HepG2 (cell line): Measurements from ENCODE around the gene M1AP. TPM values are rescaled to one million over a fixed set of nuclear protein-coding genes. Genes with fewer than 3 reads are reported as not detected.

ENCODE experiments used
- ATAC-seq: fragments of 200-7000 bp; cut with Tn5 transposase; 3 replicates; pipeline ENCODE4 v1.9.1; 2020; ENCODE audit warnings: mild to moderate bottlenecking, moderate library complexity
- BruUV-seq: library from RNA; stranded (reverse); fragments of 400-500 nt; replicated peaks from 2 replicates; lab custom pipeline; 2021; lab: Mats Ljungman, UMichigan
- CTCF ChIA-PET: fragments of 300-600 bp; formaldehyde crosslinking; extraction: SDS; loops from one replicate; lab custom pipeline; 2021; ENCODE audit warnings: low total read pairs, inconsistent platforms, low intra/inter-chr PET ratio; lab: Yijun Ruan, JAX
- POLR2A ChIA-PET: fragments of 350-600 bp; sonication (Branson Sonifier 250); formaldehyde crosslinking; loops from one replicate; lab custom pipeline; 2020; ENCODE audit warnings: antibody characterized with exemption, inconsistent platforms; lab: Yijun Ruan, JAX
- DNase-seq: peaks from one replicate; pipeline ENCODE4 v3.0.0-alpha.2; 2015; ENCODE audit warnings: low spot score
- FAIRE-seq: peaks from 3 replicates; lab custom pipeline; 2011; peaks lifted over from hg19 to GRCh38; lab: Jason Lieb, UNC
- H2AFZ ChIP-seq: one replicate; pipeline ENCODE4 v1.6.1; 2011; ENCODE audit warnings: low read length, inconsistent platforms
- H3K27ac ChIP-seq: fragments of 300-600 bp; 3 replicates; pipeline ENCODE4 v1.8.0; 2011; ENCODE audit warnings: mixed run types, mild to moderate bottlenecking, mixed read lengths, low read length, inconsistent platforms; ENCODE audit not compliant: insufficient read depth; ENCODE audit errors: extremely low read length
- H3K27me3 ChIP-seq, 2 experiments: fragments of 200-600 bp in 1 of 2; 2 replicates in 1 of 2; 3 replicates in 1 of 2; pipeline versions ENCODE4 v1.6.0 to v1.8.0; 2011; ENCODE audit warnings: low read length in 2 of 2, mild to moderate bottlenecking in 2 of 2, moderate library complexity in 2 of 2, inconsistent platforms in 1 of 2; ENCODE audit not compliant: insufficient read depth in 2 of 2, control insufficient read depth in 1 of 2
- H3K36me3 ChIP-seq, 2 experiments: fragments of 200-600 bp in 1 of 2; replicated peaks in 1 of 2; 2 replicates in 1 of 2; 3 replicates in 1 of 2; pipeline versions ENCODE4 v1.5.1 to v1.8.0; 2011; ENCODE audit warnings: low read length in 2 of 2, inconsistent platforms in 1 of 2; ENCODE audit not compliant: insufficient read depth in 2 of 2, control insufficient read depth in 1 of 2
- H3K4me1 ChIP-seq: 2 replicates; pipeline ENCODE4 v1.5.1; 2012; ENCODE audit warnings: low read length, inconsistent platforms; ENCODE audit not compliant: insufficient read depth
- H3K4me2 ChIP-seq: 2 replicates; pipeline ENCODE4 v1.6.0; 2011; ENCODE audit warnings: low read depth, low read length, inconsistent platforms
- H3K4me3 ChIP-seq, 3 experiments: fragments of 200-600 bp in 1 of 3; sonication (generic), shearing (Covaris generic) in 1 of 3; replicated peaks in 1 of 3; 2 replicates each; pipeline ENCODE4 v1.5.1; 2011 to 2016; ENCODE audit warnings: low read length in 3 of 3, inconsistent platforms in 2 of 3, low read depth in 2 of 3, mild to moderate bottlenecking in 2 of 3, control low read depth in 1 of 3, mixed read lengths in 1 of 3; ENCODE audit not compliant: insufficient read depth in 1 of 3
- H3K79me2 ChIP-seq: one replicate; pipeline ENCODE4 v1.6.1; 2011; ENCODE audit warnings: low read length, inconsistent platforms; ENCODE audit not compliant: insufficient read depth
- H3K9ac ChIP-seq: 2 replicates; pipeline ENCODE4 v1.6.0; 2011; ENCODE audit warnings: mild to moderate bottlenecking, low read depth, low read length, inconsistent platforms; ENCODE audit not compliant: insufficient read depth
- H3K9me3 ChIP-seq: 2 replicates; pipeline ENCODE4 v1.5.1; 2012; ENCODE audit warnings: mild to moderate bottlenecking, low read length
- H4K20me1 ChIP-seq: 2 replicates; pipeline ENCODE4 v1.6.0; 2011; ENCODE audit warnings: inconsistent platforms, mild to moderate bottlenecking, low read length, moderate library complexity; ENCODE audit not compliant: insufficient read depth
- AGO2 ChIP-seq: fragments of 200-400 bp; formaldehyde crosslinking; optimal IDR thresholded peaks from 2 replicates; pipeline ENCODE3; 2017; ENCODE audit warnings: mild to moderate bottlenecking, low read depth, low read length, moderate library complexity
- E2F5 ChIP-seq: sonication (generic); formaldehyde crosslinking; conservative IDR thresholded peaks from 2 replicates; pipeline ENCODE4 v1.4.0; 2020; ENCODE audit warnings: missing genetic modification reagents
- KDM2A ChIP-seq: sonication (generic); formaldehyde crosslinking; IDR thresholded peaks from 2 replicates; pipeline ENCODE4 v1.4.0; 2020; ENCODE audit warnings: low read depth, missing genetic modification reagents, borderline replicate concordance
- KLF15 ChIP-seq: sonication (generic); formaldehyde crosslinking; IDR thresholded peaks from 2 replicates; pipeline ENCODE4 v1.8.1; 2023; ENCODE audit warnings: borderline replicate concordance, mild to moderate bottlenecking, inconsistent platforms, missing genetic modification reagents, mixed read lengths
- NRL ChIP-seq: sonication (generic); formaldehyde crosslinking; IDR thresholded peaks from 2 replicates; pipeline ENCODE4 v1.5.0; 2020; ENCODE audit warnings: missing genetic modification reagents, mild to moderate bottlenecking, moderate library complexity, borderline replicate concordance
- PAX8 ChIP-seq: sonication (generic); formaldehyde crosslinking; IDR thresholded peaks from 2 replicates; pipeline ENCODE4 v1.8.0; 2022; ENCODE audit warnings: mild to moderate bottlenecking, missing genetic modification reagents, borderline replicate concordance
- TMF1 ChIP-seq: sonication (generic); formaldehyde crosslinking; IDR thresholded peaks from 2 replicates; pipeline ENCODE4 v1.8.1; 2022; ENCODE audit warnings: low read depth, missing genetic modification reagents
- ZC3H13 ChIP-seq: sonication (generic); formaldehyde crosslinking; IDR thresholded peaks from 2 replicates; pipeline ENCODE4 v1.8.1; 2023; ENCODE audit warnings: mild to moderate bottlenecking, missing genetic modification reagents, moderate library complexity
- ZNF326 ChIP-seq: sonication (generic); formaldehyde crosslinking; IDR thresholded peaks from 2 replicates; pipeline ENCODE4 v1.4.0; 2020; ENCODE audit warnings: missing genetic modification reagents, borderline replicate concordance
- ZNF687 ChIP-seq: sonication (generic); formaldehyde crosslinking; IDR thresholded peaks from 2 replicates; pipeline ENCODE4 v1.5.1; 2020; ENCODE audit warnings: mild to moderate bottlenecking, missing genetic modification reagents, moderate library complexity
- ZNF83 ChIP-seq: sonication (generic); formaldehyde crosslinking; IDR thresholded peaks from 2 replicates; pipeline ENCODE4 v1.4.0; 2020; ENCODE audit warnings: missing genetic modification reagents, mild to moderate bottlenecking, borderline replicate concordance
- ZSCAN12 ChIP-seq: sonication (generic); formaldehyde crosslinking; IDR thresholded peaks from 2 replicates; pipeline ENCODE4 v1.9.0; 2021; ENCODE audit warnings: mild to moderate bottlenecking, missing genetic modification reagents
- WGBS: methylation state at CpG from one replicate; pipeline ENCODE4 v1.1.6; 2017; ENCODE audit warnings: low lambda C conversion rate; 5-methylcytosine and 5-hydroxymethylcytosine counted together
- in situ Hi-C: cut with HindIII; loops from 2 replicates; pipeline ENCODE4 v1.10.0; 2017; ENCODE audit warnings: low pct_unique_long_range_greater_than_20kb; ENCODE audit not compliant: extremely low pct_ligation_motif_present
- intact Hi-C: fragments of 100-400 bp; cut with micrococcal nuclease; formaldehyde crosslinking; loops from one replicate; pipeline ENCODE4 v1.10.0; 2022; ENCODE audit not compliant: unreplicated experiment
- polyA plus RNA-seq, 8 experiments: library from polyadenylated mRNA; depleted of rRNA in 3 of 8; stranded (reverse) in 7 of 8; unstranded in 1 of 8; fragments of >200 nt; fragmentation: Illumina TruSeq in 4 of 8; extraction: Trizol in 4 of 8; gene quantifications; 2 replicates each; pipeline versions ENCODE4 v1.2.1 to v1.2.3, GENCODE V29; 2011 to 2016; ENCODE audit warnings: low read depth in 4 of 8, missing spikeins in 1 of 8, mixed read lengths in 1 of 8; ENCODE audit not compliant: insufficient read depth in 1 of 8
- total RNA-seq, 5 experiments: library from RNA; depleted of rRNA; stranded (reverse); fragments of >200 nt; fragmentation: Illumina TruSeq; extraction: Trizol; gene quantifications; 2 replicates each; pipeline ENCODE4 v1.2.3, GENCODE V29; 2016; ENCODE audit warnings: low read depth in 1 of 5

The M1AP gene
- total and polyA plus RNA-seq, 2 of the 13 experiments (the other 11 are each of a cell fraction or from before 2014, with no cell fraction given): not detected

- DNase-seq (no peak), ATAC-seq (peak; percentile 10), FAIRE-seq (no peak)
- H3K4me1 ChIP-seq: peaks cover 17% of the 10 kb centered on the region
- peaks cover 7 to 12% of the 10 kb centered on the region in 2 experiments; a peak in 3 of 5 replicates for H3K36me3 ChIP-seq
- TF ChIP-seq E2F5 (CRISPR knock-in tag) (no peak), ZSCAN12 (CRISPR knock-in tag) (no peak), KLF15 (no peak)
- no peak overlapping the region for H3K27ac ChIP-seq
- POLR2A ChIA-PET: no interaction called here
- no peak overlapping the region for H3K9ac ChIP-seq
- no TSS peak for BruUV-seq
- intact Hi-C loops (no loop called here), in situ Hi-C loops (no loop called here)
- no peaks in the 10 kb centered on the region for H3K9me3 ChIP-seq
- no peak overlapping the region for H2AFZ ChIP-seq
- H3K27me3 ChIP-seq: peaks cover 4 to 33% of the 10 kb centered on the region in 2 experiments; a peak in 3 of 5 replicates
- WGBS: 63% methylated on average over 10 of the region's 10 CpGs
- H3K79me2 ChIP-seq: peaks cover 5% of the 10 kb centered on the region
- H4K20me1 ChIP-seq: no peaks in the 10 kb centered on the region
- no peak overlapping the region for H3K4me2 ChIP-seq
- H3K4me3 ChIP-seq: no peak overlapping the region
- CTCF ChIA-PET: no interaction called here
Observed at GRCh38 chr2:74535440-74535965, 112.6 kb downstream of the M1AP start.

- whole genome bisulfite sequencing: 95% methylated on average over 12 of the region's 12 CpGs
- Histone ChIP-seq H4K20me1 (no peaks in the 10 kb centered on the region), H3K27me3 (peaks cover 4 to 28% of the 10 kb centered on the region in 2 experiments; a peak in 3 of 5 replicates), H3K4me1 (peaks cover 19% of the 10 kb centered on the region), H3K27ac (no peak overlapping the region), H3K9ac (no peak overlapping the region), H3K36me3 (peaks cover 7 to 12% of the 10 kb centered on the region in 2 experiments; a peak in 3 of 5 replicates), H3K4me3 (no peak overlapping the region), H3K9me3 (no peaks in the 10 kb centered on the region), H3K79me2 (peaks cover 5% of the 10 kb centered on the region), H3K4me2 (no peak overlapping the region), H2AFZ (no peak overlapping the region)
- DNase-seq: no peak
- ChIA-PET POLR2A (no interaction called here), CTCF (no interaction called here)
- no TSS peak for BruUV-seq
- FAIRE-seq: no peak
- ATAC-seq: no peak
- intact Hi-C loops: no loop called here
- in situ Hi-C loops: no loop called here
- TF ChIP-seq ZNF326 (CRISPR knock-in tag): no peak
- TF ChIP-seq ZNF687 (CRISPR knock-in tag): 0 out of 2 replicates have a peak, but pooled peaks have one; percentile 9
- TF ChIP-seq NRL: peak; percentile 43; the same call in 1 of the 2 replicates
- no peak for TF ChIP-seq ZNF83
- no peak for TF ChIP-seq TMF1 (CRISPR knock-in tag)
- 0 out of 2 replicates have a peak, but pooled peaks have one; percentile 40 for TF ChIP-seq ZC3H13 (CRISPR knock-in tag)
- peak; percentile 20; the same call in 1 of the 2 replicates for TF ChIP-seq KDM2A (CRISPR knock-in tag)
- peak; percentile 77 for TF ChIP-seq AGO2
- no peak for TF ChIP-seq PAX8 (CRISPR knock-in tag)
Observed at GRCh38 chr2:74534411-74534810, 113.7 kb downstream of the M1AP start.
